ENCODE results near the gene TSEN2. TPM values are rescaled to one million over a fixed set of nuclear protein-coding genes. Genes with fewer than 3 reads are reported as not detected.
"Not testable (repeated sequence)": the region's sequence is repeated elsewhere in the genome, so short reads cannot be mapped to it uniquely, and the experiment has no call there.

Gene TSEN2
- total RNA-seq, 1 donor from 2014 or later, result 39.5 TPM

GRCh38 chr3:12470111-12470510 is 14.2 kb upstream of the TSEN2 start:
- FAIRE-seq (no peak), DNase-seq (ENCODE audit: low spot score in 2 of 2) (no peak)

- FAIRE-seq, result no peak
- no peak for DNase-seq (ENCODE audit: low spot score in 2 of 2)
Measured at GRCh38 chr3:12470680-12471079, 13.6 kb upstream of the TSEN2 start.

- FAIRE-seq, result no peak
- no peak for DNase-seq (ENCODE audit: low spot score in 2 of 2)
Measured at GRCh38 chr3:12471241-12471640, 13.0 kb upstream of the TSEN2 start.

- FAIRE-seq (no peak), DNase-seq (ENCODE audit: low spot score in 2 of 2) (no peak)
Measured at GRCh38 chr3:12472000-12472610, 12.2 kb upstream of the TSEN2 start.

GRCh38 chr3:12472796-12473195 is 11.5 kb upstream of the TSEN2 start:
- no peak for FAIRE-seq
- DNase-seq (ENCODE audit: low spot score in 2 of 2), result no peak

GRCh38 chr3:12473511-12473910 is 10.8 kb upstream of the TSEN2 start:
- DNase-seq (ENCODE audit: low spot score in 2 of 2) (no peak), FAIRE-seq (no peak)

GRCh38 chr3:12476238-12476897 is 7.9 kb upstream of the TSEN2 start:
- DNase-seq (ENCODE audit: low spot score in 2 of 2), result no peak
- no peak for FAIRE-seq

GRCh38 chr3:12477256-12477655 is 7.0 kb upstream of the TSEN2 start:
- FAIRE-seq (no peak), DNase-seq (ENCODE audit: low spot score in 2 of 2) (no peak)

GRCh38 chr3:12478326-12478725 is 6.0 kb upstream of the TSEN2 start:
- FAIRE-seq (no peak), DNase-seq (ENCODE audit: low spot score in 2 of 2) (no peak)

GRCh38 chr3:12479198-12479597 is 5.1 kb upstream of the TSEN2 start:
- FAIRE-seq; DNase-seq (ENCODE audit: low spot score in 2 of 2): not testable (repeated sequence)

GRCh38 chr3:12479919-12480427 is 4.3 kb upstream of the TSEN2 start:
- no peak for FAIRE-seq

GRCh38 chr3:12483410-12483809 is 870 bp upstream of the TSEN2 start:
- no peak for FAIRE-seq
- no peak for DNase-seq (ENCODE audit: low spot score in 2 of 2)

More at GRCh38 chr3:12479919-12480427, 4.3 kb upstream of the TSEN2 start:
- peak; percentile 42 to 63 for DNase-seq (ENCODE audit: low spot score in 2 of 2)

GRCh38 chr3:12483872-12484197 is 445 bp upstream of the TSEN2 start:
- no peak for FAIRE-seq
- no peak for DNase-seq (ENCODE audit: low spot score in 2 of 2)

- no peak for DNase-seq (ENCODE audit: low spot score in 2 of 2)
Measured at GRCh38 chr3:12484983-12485327, 675 bp downstream of the TSEN2 start.

GRCh38 chr3:12486001-12486400 is 1.7 kb downstream of the TSEN2 start:
- DNase-seq (ENCODE audit: low spot score in 2 of 2) (no peak), FAIRE-seq (no peak)

More at GRCh38 chr3:12484983-12485327, 675 bp downstream of the TSEN2 start:
- no peak for FAIRE-seq

GRCh38 chr3:12486916-12487315 is 2.6 kb downstream of the TSEN2 start:
- DNase-seq (ENCODE audit: low spot score in 2 of 2) (no peak), FAIRE-seq (no peak)

- DNase-seq (ENCODE audit: low spot score in 2 of 2) (no peak), FAIRE-seq (no peak)
Measured at GRCh38 chr3:12487336-12487735, 3.1 kb downstream of the TSEN2 start.

GRCh38 chr3:12487786-12488185 is 3.5 kb downstream of the TSEN2 start:
- DNase-seq (ENCODE audit: low spot score in 2 of 2) (no peak), FAIRE-seq (no peak)

- DNase-seq (ENCODE audit: low spot score in 2 of 2), result no peak
- no peak for FAIRE-seq
Measured at GRCh38 chr3:12489368-12489767, 5.1 kb downstream of the TSEN2 start.

- DNase-seq (ENCODE audit: low spot score in 2 of 2) (no peak), FAIRE-seq (no peak)
Measured at GRCh38 chr3:12489832-12490231, 5.6 kb downstream of the TSEN2 start.

- no peak for DNase-seq (ENCODE audit: low spot score in 2 of 2)
- no peak for FAIRE-seq
Measured at GRCh38 chr3:12490547-12490946, 6.3 kb downstream of the TSEN2 start.

GRCh38 chr3:12495749-12496452 is 11.6 kb downstream of the TSEN2 start:
- FAIRE-seq (no peak), DNase-seq (ENCODE audit: low spot score in 2 of 2) (no peak)
